ENCODE results near the gene CAPN1.
"Not testable (repeated sequence)": the region's sequence is repeated elsewhere in the genome, so short reads cannot be mapped to it uniquely, and the experiment has no call there.

Gene CAPN1

GRCh38 chr11:65181569-65182257, at the start of gene CAPN1:
Gene CAPN1, plus strand, starts transcription at chr11:65181928. Its CDS starts 774 bp downstream, at chr11:65182702.
- peak; percentile 85 for DNase-seq

- no peak for DNase-seq
Observed at GRCh38 chr11:65132238-65132987, 49.3 kb upstream of the CAPN1 start.

GRCh38 chr11:65132988-65133700, 48.6 kb upstream of the CAPN1 start:
- no peak for DNase-seq

- DNase-seq: no peak
Observed at GRCh38 chr11:65133724-65134123, 48.0 kb upstream of the CAPN1 start.

- peak; percentile 93 for DNase-seq
Observed at GRCh38 chr11:65134240-65134951, 47.3 kb upstream of the CAPN1 start, which contains the start of gene SYVN1. Gene SYVN1, minus strand, starts transcription at chr11:65134519. Its CDS starts 918 bp downstream, at chr11:65133601.

- peak; percentile 93 for DNase-seq
Observed at GRCh38 chr11:65134952-65135632, 46.6 kb upstream of the CAPN1 start.

- no peak for DNase-seq
Observed at GRCh38 chr11:65135633-65136145, 46.0 kb upstream of the CAPN1 start.

GRCh38 chr11:65136515-65137096, 45.1 kb upstream of the CAPN1 start:
- DNase-seq: no peak

GRCh38 chr11:65141896-65142494, 39.7 kb upstream of the CAPN1 start:
- no peak for DNase-seq

- no peak for DNase-seq
Observed at GRCh38 chr11:65147352-65148075, 34.2 kb upstream of the CAPN1 start.

GRCh38 chr11:65148657-65149056, 33.1 kb upstream of the CAPN1 start:
- DNase-seq: no peak

GRCh38 chr11:65150131-65150508, 31.6 kb upstream of the CAPN1 start:
- DNase-seq: not testable (repeated sequence)

GRCh38 chr11:65150509-65151299, 31.0 kb upstream of the CAPN1 start:
- peak; percentile 67 for DNase-seq

- DNase-seq: no peak
Observed at GRCh38 chr11:65151331-65151899, 30.3 kb upstream of the CAPN1 start.

GRCh38 chr11:65152122-65152521, 29.6 kb upstream of the CAPN1 start:
- DNase-seq: no peak

GRCh38 chr11:65156256-65156655, 25.5 kb upstream of the CAPN1 start:
- no peak for DNase-seq

GRCh38 chr11:65156926-65157325, 24.8 kb upstream of the CAPN1 start:
- no peak for DNase-seq

- no peak for DNase-seq
Observed at GRCh38 chr11:65157336-65157735, 24.4 kb upstream of the CAPN1 start.

GRCh38 chr11:65159012-65159411, 22.7 kb upstream of the CAPN1 start:
- no peak for DNase-seq
